Gastrocnemius medialis (tissue), 4 donors: ENCODE measurements around the gene CACNA2D1. TPM values are rescaled to one million over a fixed set of nuclear protein-coding genes. Genes with fewer than 3 reads are reported as not detected.

Experiments used
- ATAC-seq, 2 donors: fragments of 150-250 bp; one replicate each; pipeline ENCODE4 v1.9.1; 2016
- DNase-seq, 2 donors: peaks; one replicate each; pipeline ENCODE4 v3.0.0-alpha.2; 2019
- H3K27ac ChIP-seq, 4 donors: fragments of 200-600 bp; sonication (generic); 1 replicate in 1 of 4; 2 replicates in 3 of 4; pipeline ENCODE4 v1.5.1; 2016 to 2018; ENCODE audit warnings: mild to moderate bottlenecking in 2 of 4, moderate library complexity in 1 of 4
- H3K27me3 ChIP-seq, 3 donors: fragments of 200-600 bp; sonication (generic) in 2 of 3; 1 replicate in 1 of 3; 2 replicates in 2 of 3; pipeline versions ENCODE4 v1.5.1 to v1.6.0; 2016 to 2019; ENCODE audit warnings: mild to moderate bottlenecking in 1 of 3, moderate library complexity in 1 of 3
- H3K36me3 ChIP-seq, 2 donors: fragments of 200-600 bp; sonication (generic) in 1 of 2; one replicate each; pipeline ENCODE4 v1.5.1; 2017 to 2018
- H3K4me1 ChIP-seq, 2 donors: fragments of 200-600 bp; sonication (generic) in 1 of 2; one replicate each; pipeline ENCODE4 v1.5.1; 2016 to 2017; ENCODE audit warnings: mild to moderate bottlenecking in 2 of 2
- H3K4me3 ChIP-seq, 4 donors: fragments of 200-600 bp; sonication (generic) in 3 of 4; 1 replicate in 1 of 4; 2 replicates in 3 of 4; pipeline ENCODE4 v1.5.1; 2016 to 2019; ENCODE audit warnings: mild to moderate bottlenecking in 2 of 4
- H3K9me3 ChIP-seq, 3 donors: fragments of 200-600 bp; sonication (generic) in 2 of 3; 1 replicate in 1 of 3; 2 replicates in 2 of 3; pipeline ENCODE4 v1.5.1; 2016 to 2019
- POLR2A ChIP-seq, 2 donors: fragments of 450-650 bp; IDR thresholded peaks; one replicate each; pipeline ENCODE4 v1.6.1; 2017; ENCODE audit warnings: antibody characterized with exemption in 2 of 2, mild to moderate bottlenecking in 2 of 2, moderate library complexity in 2 of 2
- in situ Hi-C, 4 donors: fragments of 200-750 bp; cut with MboI; loops; one replicate each; pipeline versions ENCODE4 v1.15.0 to v1.8.0; 2017; ENCODE audit warnings: low sequenced_read_pairs in 4 of 4
- intact Hi-C: fragments of 100-400 bp; cut with DNase I; formaldehyde crosslinking; loops from one replicate; pipeline ENCODE4 v1.15.1; 2023; ENCODE audit warnings: low total_unique reads
- total RNA-seq, 4 donors: library from RNA; depleted of rRNA; stranded (reverse); fragments of >200 nt; gene quantifications; one replicate each; pipeline versions ENCODE4 v1.1.0 to v1.2.3, GENCODE V29; 2016
- TF ChIP-seq, protein P1 (sequence below), 5 experiments: fragments of 450-650 bp in 3 of 5; fragments of 200-600 bp in 2 of 5; sonication (generic) in 2 of 5; IDR thresholded peaks in 4 of 5; conservative IDR thresholded peaks in 1 of 5; 1 replicate in 4 of 5; 2 replicates in 1 of 5; pipeline ENCODE4 v1.5.1; 2016 to 2019; ENCODE audit warnings: antibody characterized with exemption in 5 of 5, mild to moderate bottlenecking in 3 of 5, moderate library complexity in 3 of 5

Gene CACNA2D1
- total RNA-seq, 4 donors from 2014 or later: 83.9 to 157 (median 120) TPM

DNA sequence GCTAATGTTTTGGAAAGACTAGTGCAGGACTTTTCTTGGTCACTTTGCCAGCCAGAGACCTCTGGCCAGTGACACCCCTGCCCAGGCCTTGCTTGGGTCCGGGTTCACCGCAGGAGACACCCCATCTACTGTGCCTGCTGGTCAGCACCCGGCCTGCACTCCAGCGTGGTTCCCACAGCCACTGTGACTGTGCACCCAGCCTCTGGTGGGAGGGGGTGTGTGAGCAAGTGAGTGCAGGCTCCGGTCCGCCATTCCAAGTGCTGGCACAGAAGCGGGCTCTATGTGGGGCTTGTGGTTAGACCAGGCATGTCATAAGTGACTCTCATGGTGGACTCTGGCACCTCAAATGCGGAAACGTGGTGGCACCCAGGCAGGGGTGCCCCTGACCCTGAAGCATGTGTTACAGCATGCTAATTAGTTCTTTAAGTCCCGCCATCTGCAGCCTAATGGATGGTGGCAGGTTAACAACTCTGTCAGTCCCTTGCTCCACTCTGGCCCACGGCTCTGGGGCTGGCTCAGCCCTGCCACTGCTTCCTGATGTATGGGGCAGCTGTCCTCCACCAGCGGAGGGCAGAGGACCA, 361.8 kb downstream of the CACNA2D1 start:
- ATAC-seq: no peak
- Histone ChIP-seq H3K9me3 (no peaks in the 10 kb centered on the region), H3K4me3 (no peak overlapping the region), H3K36me3 (peaks cover 0 to 12% of the 10 kb centered on the region in 2 donors), H3K27me3 (no peaks in the 10 kb centered on the region), H3K4me1 (no peaks in the 10 kb centered on the region), H3K27ac (no peak overlapping the region)
- intact Hi-C loops: no loop called here
- in situ Hi-C loops: no loop called here
- no peak for DNase-seq
- TF ChIP-seq POLR2A (IDR thresholded peaks at IDR 0.05): no peak
- TF ChIP-seq, protein P1, sequence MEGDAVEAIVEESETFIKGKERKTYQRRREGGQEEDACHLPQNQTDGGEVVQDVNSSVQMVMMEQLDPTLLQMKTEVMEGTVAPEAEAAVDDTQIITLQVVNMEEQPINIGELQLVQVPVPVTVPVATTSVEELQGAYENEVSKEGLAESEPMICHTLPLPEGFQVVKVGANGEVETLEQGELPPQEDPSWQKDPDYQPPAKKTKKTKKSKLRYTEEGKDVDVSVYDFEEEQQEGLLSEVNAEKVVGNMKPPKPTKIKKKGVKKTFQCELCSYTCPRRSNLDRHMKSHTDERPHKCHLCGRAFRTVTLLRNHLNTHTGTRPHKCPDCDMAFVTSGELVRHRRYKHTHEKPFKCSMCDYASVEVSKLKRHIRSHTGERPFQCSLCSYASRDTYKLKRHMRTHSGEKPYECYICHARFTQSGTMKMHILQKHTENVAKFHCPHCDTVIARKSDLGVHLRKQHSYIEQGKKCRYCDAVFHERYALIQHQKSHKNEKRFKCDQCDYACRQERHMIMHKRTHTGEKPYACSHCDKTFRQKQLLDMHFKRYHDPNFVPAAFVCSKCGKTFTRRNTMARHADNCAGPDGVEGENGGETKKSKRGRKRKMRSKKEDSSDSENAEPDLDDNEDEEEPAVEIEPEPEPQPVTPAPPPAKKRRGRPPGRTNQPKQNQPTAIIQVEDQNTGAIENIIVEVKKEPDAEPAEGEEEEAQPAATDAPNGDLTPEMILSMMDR (IDR thresholded peaks at IDR 0.05 in 4 of 5, conservative IDR thresholded peaks at IDR 0.05 in 1 of 5): no peak

GRCh38 chr7:82080254-82080927, 363.2 kb downstream of the CACNA2D1 start:
- ATAC-seq (no peak), DNase-seq (no peak)
- intact Hi-C loops (no loop called here), in situ Hi-C loops (no loop called here)
- Histone ChIP-seq H3K27ac (no peak overlapping the region), H3K4me3 (no peak overlapping the region), H3K4me1 (no peaks in the 10 kb centered on the region), H3K36me3 (peaks cover 0 to 12% of the 10 kb centered on the region in 2 donors), H3K9me3 (no peaks in the 10 kb centered on the region), H3K27me3 (no peaks in the 10 kb centered on the region)
- TF ChIP-seq POLR2A (IDR thresholded peaks at IDR 0.05): no peak
- TF ChIP-seq, protein P1 (IDR thresholded peaks at IDR 0.05 in 4 of 5, conservative IDR thresholded peaks at IDR 0.05 in 1 of 5): no peak

- in situ Hi-C loops (no loop called here), intact Hi-C loops (no loop called here)
- ATAC-seq (no peak), DNase-seq (no peak)
- Histone ChIP-seq H3K4me1 (no peaks in the 10 kb centered on the region), H3K36me3 (peaks cover 0 to 10% of the 10 kb centered on the region in 2 donors), H3K4me3 (no peak overlapping the region), H3K9me3 (no peaks in the 10 kb centered on the region), H3K27ac (no peak overlapping the region), H3K27me3 (no peaks in the 10 kb centered on the region)
- no peak for TF ChIP-seq POLR2A (IDR thresholded peaks at IDR 0.05)
- TF ChIP-seq, protein P1 (IDR thresholded peaks at IDR 0.05 in 4 of 5, conservative IDR thresholded peaks at IDR 0.05 in 1 of 5): no peak
Measured at GRCh38 chr7:82079527-82079926, 364.1 kb downstream of the CACNA2D1 start.

GRCh38 chr7:82078807-82079206, 364.8 kb downstream of the CACNA2D1 start:
- Histone ChIP-seq H3K36me3 (peaks cover 0 to 2% of the 10 kb centered on the region in 2 donors), H3K27me3 (no peaks in the 10 kb centered on the region), H3K4me1 (no peaks in the 10 kb centered on the region), H3K9me3 (no peaks in the 10 kb centered on the region), H3K27ac (no peak overlapping the region), H3K4me3 (no peak overlapping the region)
- in situ Hi-C loops (no loop called here), intact Hi-C loops (no loop called here)
- ATAC-seq: no peak
- DNase-seq: no peak
- no peak for TF ChIP-seq POLR2A (IDR thresholded peaks at IDR 0.05)
- TF ChIP-seq, protein P1 (IDR thresholded peaks at IDR 0.05 in 4 of 5, conservative IDR thresholded peaks at IDR 0.05 in 1 of 5): no peak
